HG03439 (cell line): Measurements from ENCODE around the gene RHOBTB3.

Experiments
- ATAC-seq: cut with Tn5 transposase; IDR thresholded peaks from one replicate; pipeline ENCODE4 v1.9.1; 2021; ENCODE audit warnings: mild to moderate bottlenecking, moderate library complexity; ENCODE audit not compliant: unreplicated experiment

RHOBTB3 gene

DNA sequence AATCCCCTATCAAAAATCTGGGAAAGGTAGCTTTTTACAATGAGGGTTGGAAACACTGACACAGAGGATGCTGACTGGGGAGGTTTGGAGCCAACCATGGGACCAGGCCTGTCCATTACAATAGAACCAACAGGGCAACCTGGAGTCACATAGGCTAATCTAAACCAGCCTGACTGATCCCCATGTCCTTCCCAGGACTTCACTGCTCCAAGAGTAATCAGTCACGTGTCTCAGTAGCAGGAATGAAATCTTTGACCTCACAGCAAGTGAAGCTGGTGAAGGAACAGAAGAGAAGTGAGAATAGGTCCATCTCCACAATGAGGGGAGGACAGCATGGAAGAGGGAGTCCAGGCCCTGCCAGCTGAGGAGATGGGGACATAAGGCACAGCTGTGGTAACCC is 107.4 kb downstream of the RHOBTB3 start:
- ATAC-seq: no peak

DNA sequence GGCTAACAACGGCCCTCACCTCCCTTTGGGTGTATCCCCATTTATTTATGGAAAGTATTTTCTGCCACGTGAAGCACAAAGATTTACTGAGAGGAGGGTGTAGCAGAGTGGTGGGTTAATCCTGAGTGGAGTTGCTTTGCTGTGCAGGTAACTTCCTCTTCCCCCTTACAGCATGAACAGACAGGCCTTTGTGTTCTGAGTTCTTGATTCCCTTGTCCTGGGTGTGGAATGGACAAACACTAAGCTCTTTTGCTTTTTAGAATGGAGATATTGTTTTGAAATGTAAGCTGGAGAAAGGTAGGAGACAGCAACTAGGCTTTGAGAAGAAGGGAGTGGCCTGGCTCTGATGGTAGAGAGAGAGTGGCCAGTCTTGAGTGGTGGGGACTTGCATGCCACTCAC is 108.5 kb downstream of the RHOBTB3 start:
- no peak for ATAC-seq

DNA sequence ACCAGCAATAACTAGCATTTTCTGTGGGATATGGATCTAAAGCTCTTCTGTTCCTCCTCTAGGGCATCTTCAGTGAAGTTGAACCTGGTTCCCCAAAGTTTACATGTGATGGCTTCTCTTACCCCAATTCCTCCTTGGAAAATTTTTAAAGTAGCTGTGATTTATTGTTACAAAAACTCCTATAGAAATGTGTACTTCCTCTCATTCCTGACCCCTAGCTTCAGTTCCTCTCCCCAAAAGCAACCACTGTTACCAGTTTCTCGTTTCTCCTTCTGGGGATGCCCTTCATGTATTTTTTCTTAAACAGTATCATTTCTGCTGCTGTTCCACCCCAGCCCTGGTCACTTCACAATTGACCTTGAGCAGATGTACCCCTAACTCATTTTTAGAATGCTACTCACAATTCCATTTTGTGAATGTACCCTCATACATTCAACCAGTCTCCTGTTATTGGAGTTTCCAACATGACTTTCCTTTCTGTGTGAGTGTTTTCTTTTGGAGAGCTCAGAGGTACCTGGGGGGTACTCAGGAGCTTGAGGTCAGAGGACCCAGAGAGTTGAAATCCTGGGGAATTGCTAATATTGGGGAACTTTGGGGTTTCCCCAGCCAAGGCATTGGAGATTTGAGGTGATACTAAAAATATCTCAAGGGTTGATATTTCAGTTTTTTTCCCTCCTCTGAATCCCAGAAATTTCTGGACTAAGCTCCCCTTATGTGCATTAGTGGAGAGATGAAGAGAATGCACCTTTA is 110.0 kb downstream of the RHOBTB3 start:
- ATAC-seq: no peak

- ATAC-seq: no peak
These were observed 111.0 kb downstream of the RHOBTB3 start for GRCh38 chr5:95841914-95842812.

GRCh38 chr5:95842854-95843544 is 111.9 kb downstream of the RHOBTB3 start:
- ATAC-seq: peak; percentile 81

DNA sequence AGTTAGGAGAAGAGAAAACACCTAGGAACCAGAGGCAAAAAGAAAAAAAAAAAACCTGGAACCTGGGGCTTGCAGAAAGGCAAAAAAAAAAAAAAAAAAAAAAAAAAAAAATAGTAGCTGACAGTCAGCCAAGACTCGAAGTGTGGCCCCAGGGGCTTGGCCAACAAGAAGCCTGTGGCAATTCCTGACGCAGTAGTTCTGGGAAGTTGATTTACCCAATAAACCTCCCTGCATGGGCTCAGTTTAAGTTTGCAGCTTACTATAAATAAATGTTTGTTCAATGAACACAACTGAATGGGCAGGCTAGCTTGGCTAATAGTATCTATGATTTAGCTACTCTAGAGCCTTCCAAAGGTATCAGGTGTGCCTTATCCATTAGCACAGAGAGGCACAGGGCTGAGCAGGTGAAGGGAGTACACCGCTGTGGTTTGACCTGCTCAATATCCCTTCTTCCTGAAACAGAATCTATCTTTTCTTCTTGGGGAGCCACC is 112.6 kb downstream of the RHOBTB3 start:
- ATAC-seq: no peak

- ATAC-seq: no peak
These were observed 114.3 kb downstream of the RHOBTB3 start for GRCh38 chr5:95845391-95845790.
